Fibroblast of mammary gland (primary cell): ENCODE data around the gene UBP1.
A peak's percentile ranks its signal among the peaks of the same experiment; 100 is the strongest.

ENCODE experiments used
- DNase-seq: peaks from one replicate; pipeline ENCODE4 v3.0.0-alpha.2; 2010; ENCODE audit warnings: low read depth
- H3K4me3 ChIP-seq: 2 replicates; pipeline ENCODE4 v1.5.1; 2011; ENCODE audit warnings: low read depth, mild to moderate bottlenecking, low read length, moderate library complexity; ENCODE audit not compliant: control insufficient read depth
- CTCF ChIP-seq: conservative IDR thresholded peaks from 2 replicates; pipeline ENCODE4 v1.5.1; 2011; ENCODE audit warnings: low read depth, low read length, inconsistent platforms; ENCODE audit not compliant: control insufficient read depth, insufficient read depth

Gene UBP1

DNA sequence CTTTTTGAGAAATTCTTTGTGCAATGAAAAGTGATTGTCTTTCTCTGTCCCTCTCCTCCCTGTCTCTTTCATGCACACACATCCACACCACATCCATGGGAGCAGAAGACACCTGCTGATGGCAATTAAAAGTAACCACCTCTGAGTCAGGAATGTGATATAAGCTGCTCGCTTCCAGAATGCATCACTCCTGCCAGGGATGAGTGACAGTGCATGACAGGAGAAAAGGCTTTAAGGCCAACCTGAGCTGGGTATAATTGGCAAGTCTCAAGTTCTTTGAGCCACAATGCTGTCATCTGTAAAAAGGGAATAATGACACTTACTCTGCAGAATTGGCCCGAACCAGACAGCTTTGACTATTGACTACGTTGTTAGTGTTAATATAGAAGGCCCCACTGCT lies 59.6 kb downstream of the UBP1 start:
- no peak for DNase-seq
- H3K4me3 ChIP-seq = no peak overlapping the region
- TF ChIP-seq CTCF = no peak

DNA sequence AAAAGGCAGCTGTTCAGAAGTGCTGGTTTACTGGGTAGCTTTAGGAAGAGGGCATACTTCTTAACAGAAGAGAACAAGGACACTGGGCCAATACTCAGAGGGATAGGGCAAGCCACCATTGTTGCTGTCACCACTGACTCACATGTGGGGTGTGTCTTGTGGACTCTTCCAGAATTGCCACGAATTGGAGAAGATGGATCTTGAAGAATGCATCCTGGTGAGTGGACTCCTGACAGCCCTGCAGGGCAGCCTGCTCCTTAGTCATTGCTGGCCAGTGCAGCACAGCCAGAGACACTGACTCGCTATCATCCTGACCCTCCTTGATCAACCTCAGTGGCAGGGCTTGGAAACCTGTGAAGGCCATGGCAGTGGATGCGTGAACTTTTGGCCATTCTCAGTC lies 62.3 kb downstream of the UBP1 start:
- no peak overlapping the region for H3K4me3 ChIP-seq
- peak; percentile 82 for DNase-seq
- no peak for TF ChIP-seq CTCF

GRCh38 chr3:33377489-33377888 lies 62.7 kb downstream of the UBP1 start:
- no peak for DNase-seq

GRCh38 chr3:33373082-33373437 lies 67.1 kb downstream of the UBP1 start:
- no peak for TF ChIP-seq CTCF
- H3K4me3 ChIP-seq = no peak overlapping the region
- no peak for DNase-seq

More at GRCh38 chr3:33377489-33377888, 62.7 kb downstream of the UBP1 start:
- H3K4me3 ChIP-seq = no peak overlapping the region
- no peak for TF ChIP-seq CTCF

GRCh38 chr3:33372218-33373081 lies 67.8 kb downstream of the UBP1 start:
- TF ChIP-seq CTCF = peak; percentile 99
- peak; percentile 75 for DNase-seq
- H3K4me3 ChIP-seq = peak overlapping the region; percentile 19

DNA sequence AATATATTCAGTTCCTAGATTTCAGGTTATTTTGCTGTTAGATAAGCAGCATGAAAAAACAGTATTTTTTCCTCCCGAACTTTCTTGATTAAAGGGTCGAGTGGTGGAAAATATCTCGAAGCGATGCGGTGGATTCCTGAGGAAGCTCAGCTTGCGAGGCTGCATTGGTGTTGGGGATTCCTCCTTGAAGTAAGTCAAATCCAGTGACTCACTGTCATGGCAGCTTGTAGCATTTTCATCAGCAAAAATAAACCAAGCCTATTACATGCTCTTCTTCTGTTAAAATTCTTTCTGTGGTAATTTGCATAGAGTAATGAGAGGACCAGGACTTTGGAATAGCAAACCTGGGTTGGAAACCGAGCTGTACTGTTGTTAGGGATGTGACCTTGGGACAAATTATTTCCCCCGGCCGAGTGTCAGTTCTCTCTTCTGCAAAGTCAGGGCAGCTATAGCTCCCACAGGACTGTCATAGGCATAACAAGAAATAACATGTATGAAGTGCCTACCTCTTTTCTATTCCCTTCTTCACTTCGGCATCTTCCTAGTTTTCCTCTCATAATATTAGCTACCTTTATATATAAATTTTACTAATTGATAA lies 75.6 kb downstream of the UBP1 start:
- TF ChIP-seq CTCF = no peak
- peak; percentile 27 for DNase-seq
- no peak overlapping the region for H3K4me3 ChIP-seq
